Neural cell (in vitro differentiated cells): ENCODE measurements around the gene TMEM237.

ENCODE experiments used
- EP300 ChIP-seq: fragments of 450-650 bp; conservative IDR thresholded peaks from 2 replicates; pipeline ENCODE4 v1.6.1; 2014; ENCODE audit warnings: antibody characterized with exemption, mild to moderate bottlenecking, moderate library complexity; ENCODE audit not compliant: poor library complexity, severe bottlenecking
- EZH2 ChIP-seq: fragments of 200-600, 300-800 bp; shearing (Covaris generic), sonication (generic); IDR thresholded peaks from 2 replicates; pipeline ENCODE4 v1.6.1; 2014; ENCODE audit warnings: antibody characterized with exemption, low read length, borderline replicate concordance, mild to moderate bottlenecking; ENCODE audit not compliant: insufficient read depth, poor library complexity, severe bottlenecking
- TF ChIP-seq, protein P1 (sequence below): fragments of 450-650 bp; IDR thresholded peaks from 2 replicates; pipeline ENCODE4 v1.5.1; 2014; ENCODE audit warnings: antibody characterized with exemption, mild to moderate bottlenecking, moderate library complexity; ENCODE audit not compliant: poor library complexity, severe bottlenecking

DNA sequence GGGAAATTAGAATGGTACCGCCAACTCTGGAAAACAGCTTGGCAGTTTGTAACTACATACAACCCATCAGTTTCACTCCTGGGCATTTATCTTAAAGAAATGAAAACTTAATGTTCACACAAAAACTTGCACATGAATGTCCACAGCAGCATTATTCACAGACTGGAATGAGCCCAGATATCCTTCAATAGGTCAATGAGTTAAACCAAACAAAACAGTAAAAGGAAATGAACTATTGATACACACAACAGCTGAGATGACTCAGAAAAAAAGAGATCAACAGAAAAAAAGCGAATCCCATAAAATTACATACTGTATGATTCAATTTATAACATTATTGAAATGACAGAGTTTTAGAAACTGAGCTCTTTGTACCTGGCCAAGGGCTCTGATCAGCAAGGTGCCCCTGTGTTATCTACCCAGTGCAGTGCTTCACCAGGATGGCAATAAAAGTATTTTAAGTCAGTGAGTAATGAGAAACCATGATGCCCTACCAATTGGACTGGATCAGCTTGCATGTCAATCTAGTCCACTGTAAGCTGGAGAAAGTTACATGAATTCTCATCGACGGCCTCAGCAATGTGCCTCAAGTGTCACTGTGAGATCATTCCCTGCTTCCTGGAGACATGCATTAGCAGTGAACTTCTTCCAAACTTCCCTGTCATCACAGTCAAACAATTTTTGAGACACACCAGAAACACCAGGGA lies 21.9 kb downstream of the TMEM237 start:
- TF ChIP-seq, protein P1, sequence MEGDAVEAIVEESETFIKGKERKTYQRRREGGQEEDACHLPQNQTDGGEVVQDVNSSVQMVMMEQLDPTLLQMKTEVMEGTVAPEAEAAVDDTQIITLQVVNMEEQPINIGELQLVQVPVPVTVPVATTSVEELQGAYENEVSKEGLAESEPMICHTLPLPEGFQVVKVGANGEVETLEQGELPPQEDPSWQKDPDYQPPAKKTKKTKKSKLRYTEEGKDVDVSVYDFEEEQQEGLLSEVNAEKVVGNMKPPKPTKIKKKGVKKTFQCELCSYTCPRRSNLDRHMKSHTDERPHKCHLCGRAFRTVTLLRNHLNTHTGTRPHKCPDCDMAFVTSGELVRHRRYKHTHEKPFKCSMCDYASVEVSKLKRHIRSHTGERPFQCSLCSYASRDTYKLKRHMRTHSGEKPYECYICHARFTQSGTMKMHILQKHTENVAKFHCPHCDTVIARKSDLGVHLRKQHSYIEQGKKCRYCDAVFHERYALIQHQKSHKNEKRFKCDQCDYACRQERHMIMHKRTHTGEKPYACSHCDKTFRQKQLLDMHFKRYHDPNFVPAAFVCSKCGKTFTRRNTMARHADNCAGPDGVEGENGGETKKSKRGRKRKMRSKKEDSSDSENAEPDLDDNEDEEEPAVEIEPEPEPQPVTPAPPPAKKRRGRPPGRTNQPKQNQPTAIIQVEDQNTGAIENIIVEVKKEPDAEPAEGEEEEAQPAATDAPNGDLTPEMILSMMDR = no peak
- TF ChIP-seq EZH2 (no peak), EP300 (no peak)
